HepG2 (cell line): Measurements from ENCODE around the gene FAM111B. TPM values are rescaled to one million over a fixed set of nuclear protein-coding genes. Genes with fewer than 3 reads are reported as not detected.
A peak's percentile ranks its signal among the peaks of the same experiment; 100 is the strongest.

Experiments used
- CEBPB ChIP-seq: IDR thresholded peaks from 2 replicates; pipeline ENCODE4 v1.6.1; 2011; ENCODE audit warnings: low read depth, low read length, improper control_type of control experiment, borderline replicate concordance
- DRAP1 ChIP-seq: IDR thresholded peaks from 2 replicates; pipeline ENCODE4 v1.6.1; 2016; ENCODE audit warnings: missing genetic modification reagents, missing compliant biosample characterization
- FIP1L1 ChIP-seq: fragments of 200-400 bp; formaldehyde crosslinking; IDR thresholded peaks from 2 replicates; pipeline ENCODE4 v1.6.1; 2018; ENCODE audit warnings: low read depth, mild to moderate bottlenecking, low read length, moderate library complexity, borderline replicate concordance; ENCODE audit not compliant: insufficient read depth
- HOMEZ ChIP-seq: IDR thresholded peaks from 2 replicates; pipeline ENCODE4 v1.6.1; 2016; ENCODE audit warnings: low read depth
- KLF6 ChIP-seq: IDR thresholded peaks from 2 replicates; pipeline ENCODE4 v1.8.0; 2016; ENCODE audit warnings: missing biosample characterization, missing genetic modification reagents
- SP4 ChIP-seq: sonication (generic); formaldehyde crosslinking; IDR thresholded peaks from 2 replicates; pipeline ENCODE4 v1.8.1; 2023; ENCODE audit warnings: mild to moderate bottlenecking, missing genetic modification reagents
- TFDP1 ChIP-seq: IDR thresholded peaks from 2 replicates; pipeline ENCODE4 v1.6.1; 2016; ENCODE audit warnings: missing compliant biosample characterization, missing genetic modification reagents, borderline replicate concordance
- ZBTB40 ChIP-seq, 2 experiments: fragments of 450-650 bp in 1 of 2; sonication (generic) in 1 of 2; formaldehyde crosslinking in 1 of 2; IDR thresholded peaks; 2 replicates each; pipeline versions ENCODE4 v1.6.1 to v1.8.0; 2016 to 2022; ENCODE audit warnings: antibody characterized with exemption in 1 of 2, mild to moderate bottlenecking in 1 of 2, missing genetic modification reagents in 1 of 2
- ZBTB7A ChIP-seq: sonication (generic); formaldehyde crosslinking; IDR thresholded peaks from 2 replicates; pipeline ENCODE4 v1.8.0; 2022; ENCODE audit warnings: mild to moderate bottlenecking, missing genetic modification reagents
- ZFP36 ChIP-seq: fragments of 150-350 bp; IDR thresholded peaks from 2 replicates; pipeline ENCODE4 v1.6.1; 2018; ENCODE audit warnings: borderline replicate concordance, low read length, low read depth; ENCODE audit not compliant: partially characterized antibody
- ZFX ChIP-seq: sonication (generic); formaldehyde crosslinking; IDR thresholded peaks from 2 replicates; pipeline ENCODE4 v1.4.0; 2020; ENCODE audit warnings: mild to moderate bottlenecking, low read depth, missing genetic modification reagents, moderate library complexity
- ZNF232 ChIP-seq: sonication (generic); formaldehyde crosslinking; IDR thresholded peaks from 2 replicates; pipeline ENCODE4 v1.4.0; 2020; ENCODE audit warnings: missing genetic modification reagents, borderline replicate concordance
- ZNF564 ChIP-seq: sonication (generic); formaldehyde crosslinking; IDR thresholded peaks from 2 replicates; pipeline ENCODE4 v1.8.1; 2023; ENCODE audit warnings: mild to moderate bottlenecking, missing genetic modification reagents
- ZNF567 ChIP-seq: sonication (generic); formaldehyde crosslinking; IDR thresholded peaks from 2 replicates; pipeline ENCODE4 v1.8.1; 2023; ENCODE audit warnings: mild to moderate bottlenecking, missing genetic modification reagents, borderline replicate concordance
- ZNF75D ChIP-seq: sonication (generic); formaldehyde crosslinking; IDR thresholded peaks from 2 replicates; pipeline ENCODE4 v1.8.1; 2023; ENCODE audit warnings: missing genetic modification reagents, mild to moderate bottlenecking, borderline replicate concordance
- polyA plus RNA-seq, 8 experiments: library from polyadenylated mRNA; depleted of rRNA in 3 of 8; stranded (reverse) in 7 of 8; unstranded in 1 of 8; fragments of >200 nt; fragmentation: Illumina TruSeq in 4 of 8; extraction: Trizol in 4 of 8; gene quantifications; 2 replicates each; pipeline versions ENCODE4 v1.2.1 to v1.2.3, GENCODE V29; 2011 to 2016; ENCODE audit warnings: low read depth in 4 of 8, missing spikeins in 1 of 8, mixed read lengths in 1 of 8; ENCODE audit not compliant: insufficient read depth in 1 of 8
- total RNA-seq, 5 experiments: library from RNA; depleted of rRNA; stranded (reverse); fragments of >200 nt; fragmentation: Illumina TruSeq; extraction: Trizol; gene quantifications; 2 replicates each; pipeline ENCODE4 v1.2.3, GENCODE V29; 2016; ENCODE audit warnings: low read depth in 1 of 5

Gene FAM111B
- total and polyA plus RNA-seq, 2 of the 13 experiments (the other 11 are each of a cell fraction or from before 2014, with no cell fraction given) = 1.6 to 28.2 TPM

GRCh38 chr11:59171508-59172322 is 64.7 kb downstream of the FAM111B start, which contains the start of gene DTX4 (continued):
- no peak for TF ChIP-seq ZBTB40 (IDR thresholded peaks at IDR 0.05)
- TF ChIP-seq ZBTB40 (CRISPR knock-in tag; IDR thresholded peaks at IDR 0.05) = peak; percentile 7; the same call in 1 of the 2 replicates
- TF ChIP-seq SP4 (CRISPR knock-in tag) = peak; percentile 94
- TF ChIP-seq KLF6 = no peak
- peak; percentile 53; the same call in 1 of the 2 replicates for TF ChIP-seq ZNF232 (CRISPR knock-in tag)
- TF ChIP-seq ZNF75D = 0 out of 2 replicates have a peak, but pooled peaks have one; percentile 34
- 0 out of 2 replicates have a peak, but pooled peaks have one; percentile 4 for TF ChIP-seq DRAP1 (CRISPR knock-in tag)
- TF ChIP-seq ZNF567 (CRISPR knock-in tag) = peak; percentile 64; the same call in 1 of the 2 replicates
- 0 out of 2 replicates have a peak, but pooled peaks have one; percentile 69 for TF ChIP-seq ZNF564 (CRISPR knock-in tag)
- 0 out of 2 replicates have a peak, but pooled peaks have one; percentile 7 for TF ChIP-seq HOMEZ (CRISPR knock-in tag)
- no peak for TF ChIP-seq ZFP36
- TF ChIP-seq TFDP1 (CRISPR knock-in tag) = peak; percentile 87
- TF ChIP-seq ZBTB7A (CRISPR knock-in tag) = no peak
- peak; percentile 53; the same call in 1 of the 2 replicates for TF ChIP-seq ZFX (CRISPR knock-in tag)
- TF ChIP-seq CEBPB = peak; percentile 42; the same call in 1 of the 2 replicates
- TF ChIP-seq FIP1L1 = no peak
